ENCODE results near the gene TADA2B. TPM values are rescaled to one million over a fixed set of nuclear protein-coding genes. Genes with fewer than 3 reads are reported as not detected.

TADA2B gene
- total RNA-seq, 3 donors from 2014 or later (not counting 1 experiment from before 2014, with no cell fraction given): 22.7 to 36.3 (median 35.9) TPM

DNA sequence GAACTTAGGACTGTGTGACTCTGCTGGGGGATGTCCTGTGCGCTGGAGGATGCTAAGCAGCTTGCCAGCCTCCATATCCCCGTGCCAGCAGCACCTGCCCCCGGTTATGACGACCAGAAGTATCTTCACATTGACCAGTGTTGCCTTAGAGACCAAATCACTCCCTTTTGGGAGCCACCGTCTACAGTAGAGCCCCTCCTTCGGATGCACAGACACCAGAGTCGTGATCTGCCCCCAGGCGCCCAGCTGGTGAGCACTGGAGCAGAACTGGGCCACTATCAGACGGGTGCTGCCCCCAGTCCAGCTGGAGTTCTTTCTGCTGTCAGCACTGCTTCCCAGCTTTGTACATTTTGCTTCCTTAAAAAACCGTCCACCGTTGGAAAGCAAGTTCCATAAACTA, 30.0 kb upstream of the TADA2B start:
- intact Hi-C loops (cut with micrococcal nuclease): no loop called here
- no peaks in the 10 kb centered on the region for H3K9me3 Mint-ChIP-seq
- no peaks in the 10 kb centered on the region for H3K4me1 ChIP-seq (ENCODE audit: control insufficient read depth, insufficient read depth, low read length)
- no peak for ATAC-seq
- H3K27me3 ChIP-seq (ENCODE audit: control insufficient read depth, insufficient read depth, low read length): no peaks in the 10 kb centered on the region
- H3K4me3 ChIP-seq (ENCODE audit: low read length): no peak overlapping the region
- 87% methylated on average over 11 of the region's 11 CpGs for WGBS (ENCODE audit: insufficient coverage)
- no peak overlapping the region for H3K4me3 Mint-ChIP-seq
- DNase-seq: no peak
- peaks cover 0 to 5% of the 10 kb centered on the region in 2 donors for H3K4me1 Mint-ChIP-seq
- no peak overlapping the region for H3K27ac ChIP-seq (ENCODE audit: low read length)
- H3K36me3 ChIP-seq (ENCODE audit: control insufficient read depth, insufficient read depth, low read length): peaks cover 69% of the 10 kb centered on the region
- peaks cover 10% of the 10 kb centered on the region for H3K36me3 Mint-ChIP-seq
- no peak overlapping the region for H3K27ac Mint-ChIP-seq
- H3K27me3 Mint-ChIP-seq (ENCODE audit: low read depth in 2 of 2): no peaks in the 10 kb centered on the region
- TF ChIP-seq, protein P1, sequence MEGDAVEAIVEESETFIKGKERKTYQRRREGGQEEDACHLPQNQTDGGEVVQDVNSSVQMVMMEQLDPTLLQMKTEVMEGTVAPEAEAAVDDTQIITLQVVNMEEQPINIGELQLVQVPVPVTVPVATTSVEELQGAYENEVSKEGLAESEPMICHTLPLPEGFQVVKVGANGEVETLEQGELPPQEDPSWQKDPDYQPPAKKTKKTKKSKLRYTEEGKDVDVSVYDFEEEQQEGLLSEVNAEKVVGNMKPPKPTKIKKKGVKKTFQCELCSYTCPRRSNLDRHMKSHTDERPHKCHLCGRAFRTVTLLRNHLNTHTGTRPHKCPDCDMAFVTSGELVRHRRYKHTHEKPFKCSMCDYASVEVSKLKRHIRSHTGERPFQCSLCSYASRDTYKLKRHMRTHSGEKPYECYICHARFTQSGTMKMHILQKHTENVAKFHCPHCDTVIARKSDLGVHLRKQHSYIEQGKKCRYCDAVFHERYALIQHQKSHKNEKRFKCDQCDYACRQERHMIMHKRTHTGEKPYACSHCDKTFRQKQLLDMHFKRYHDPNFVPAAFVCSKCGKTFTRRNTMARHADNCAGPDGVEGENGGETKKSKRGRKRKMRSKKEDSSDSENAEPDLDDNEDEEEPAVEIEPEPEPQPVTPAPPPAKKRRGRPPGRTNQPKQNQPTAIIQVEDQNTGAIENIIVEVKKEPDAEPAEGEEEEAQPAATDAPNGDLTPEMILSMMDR (IDR thresholded peaks at IDR 0.05): no peak
- no peaks in the 10 kb centered on the region for H3K9me3 ChIP-seq (ENCODE audit: control insufficient read depth, insufficient read depth, low read length)

DNA sequence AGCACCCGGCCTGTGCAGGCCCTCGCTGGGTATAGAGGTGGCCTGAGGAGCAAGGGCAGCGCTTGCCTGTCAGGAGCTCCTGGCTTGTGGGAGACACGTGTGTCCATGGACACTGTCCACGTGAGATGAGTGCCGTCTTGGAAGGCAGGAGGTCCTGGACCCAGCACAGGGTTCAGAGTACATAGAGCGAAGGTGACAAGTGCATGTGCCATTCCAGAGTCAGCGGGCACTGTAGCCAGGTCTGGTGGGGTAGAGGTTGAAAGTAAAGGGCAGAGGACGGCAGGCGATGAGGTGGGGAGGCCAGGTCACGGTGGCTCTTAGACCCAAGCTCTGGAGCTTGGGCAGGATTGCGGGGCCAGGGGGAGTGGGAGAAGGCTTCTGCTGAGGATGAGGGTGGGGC, 28.4 kb upstream of the TADA2B start:
- no peaks in the 10 kb centered on the region for H3K4me1 ChIP-seq (ENCODE audit: control insufficient read depth, insufficient read depth, low read length)
- Mint-ChIP-seq H3K4me3 (no peak overlapping the region), H3K4me1 (peaks cover 0 to 5% of the 10 kb centered on the region in 2 donors), H3K27me3 (ENCODE audit: low read depth in 2 of 2) (no peaks in the 10 kb centered on the region), H3K27ac (peak overlapping the region in 1 of 2 donors; percentile 23), H3K36me3 (peaks cover 10% of the 10 kb centered on the region), H3K9me3 (no peaks in the 10 kb centered on the region)
- no peak for DNase-seq
- peaks cover 59% of the 10 kb centered on the region for H3K36me3 ChIP-seq (ENCODE audit: control insufficient read depth, insufficient read depth, low read length)
- 99% methylated on average over 12 of the region's 12 CpGs for WGBS (ENCODE audit: insufficient coverage)
- TF ChIP-seq, protein P1 (IDR thresholded peaks at IDR 0.05): no peak
- no peak for ATAC-seq
- H3K4me3 ChIP-seq (ENCODE audit: low read length): no peak overlapping the region
- intact Hi-C loops (cut with micrococcal nuclease): no loop called here
- H3K27ac ChIP-seq (ENCODE audit: low read length): no peak overlapping the region
- no peaks in the 10 kb centered on the region for H3K9me3 ChIP-seq (ENCODE audit: control insufficient read depth, insufficient read depth, low read length)
- H3K27me3 ChIP-seq (ENCODE audit: control insufficient read depth, insufficient read depth, low read length): no peaks in the 10 kb centered on the region

DNA sequence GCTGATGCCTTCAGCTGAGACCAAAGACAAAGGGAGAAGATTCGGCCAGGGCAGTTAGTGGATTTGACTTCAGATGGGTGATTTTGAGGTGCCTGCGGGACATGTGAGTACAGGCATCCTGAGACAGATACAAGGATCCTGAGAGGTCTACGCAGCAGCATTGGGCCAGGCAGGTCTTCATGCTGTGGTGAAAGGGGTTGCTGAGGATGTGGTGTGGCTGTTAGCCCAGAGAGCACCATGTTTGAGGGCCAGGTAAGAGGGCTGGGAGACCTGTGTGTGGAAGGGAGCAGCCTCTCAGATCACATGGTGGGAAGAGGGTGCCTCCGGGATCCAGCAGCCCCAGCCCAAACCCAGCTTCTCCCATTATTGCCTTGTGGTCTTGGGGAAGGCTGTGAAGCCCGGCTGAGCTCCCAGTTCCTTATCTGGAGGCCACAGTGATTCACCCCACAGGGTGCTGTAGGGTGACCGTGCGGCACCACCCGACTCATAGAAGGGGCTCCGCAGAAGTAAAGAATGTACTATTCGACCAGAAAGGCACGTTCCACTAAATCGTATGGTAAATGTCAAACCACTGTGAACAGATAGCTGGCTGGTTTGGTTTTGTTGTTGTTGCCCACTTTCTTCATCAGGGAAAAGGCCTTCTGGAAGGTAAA, 27.7 kb upstream of the TADA2B start:
- ATAC-seq (no peak), DNase-seq (no peak)
- Mint-ChIP-seq H3K36me3 (peaks cover 10% of the 10 kb centered on the region), H3K4me1 (peaks cover 0 to 5% of the 10 kb centered on the region in 2 donors), H3K27ac (peak overlapping the region in 1 of 2 donors; percentile 23), H3K27me3 (ENCODE audit: low read depth in 2 of 2) (no peaks in the 10 kb centered on the region), H3K4me3 (no peak overlapping the region), H3K9me3 (no peaks in the 10 kb centered on the region)
- Histone ChIP-seq H3K4me3 (ENCODE audit: low read length) (no peak overlapping the region), H3K27me3 (ENCODE audit: control insufficient read depth, insufficient read depth, low read length) (no peaks in the 10 kb centered on the region), H3K9me3 (ENCODE audit: control insufficient read depth, insufficient read depth, low read length) (no peaks in the 10 kb centered on the region), H3K36me3 (ENCODE audit: control insufficient read depth, insufficient read depth, low read length) (peaks cover 54% of the 10 kb centered on the region), H3K27ac (ENCODE audit: low read length) (no peak overlapping the region), H3K4me1 (ENCODE audit: control insufficient read depth, insufficient read depth, low read length) (no peaks in the 10 kb centered on the region)
- WGBS (ENCODE audit: insufficient coverage): 98% methylated on average over 11 of the region's 12 CpGs
- intact Hi-C loops (cut with micrococcal nuclease): no loop called here
- TF ChIP-seq, protein P1 (IDR thresholded peaks at IDR 0.05): no peak

DNA sequence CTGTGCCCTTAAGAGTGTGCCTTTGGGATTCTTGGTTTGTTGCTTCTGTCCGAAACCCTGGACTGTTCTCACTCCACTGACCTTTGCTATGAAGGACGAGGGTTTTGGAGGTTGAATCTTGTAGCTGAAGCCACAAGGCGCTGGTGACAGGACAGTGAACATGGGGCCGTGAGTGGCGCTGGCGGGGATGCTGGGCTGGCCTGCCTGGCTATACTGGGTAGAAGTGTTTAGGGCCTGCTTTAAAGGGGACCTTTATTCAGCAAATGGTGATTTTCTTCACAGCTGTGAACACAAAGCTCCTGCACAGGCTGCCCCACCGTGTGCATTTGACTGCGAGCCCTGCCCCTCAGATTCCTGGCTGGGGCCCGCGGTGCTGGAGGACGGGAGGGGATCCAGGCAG, 27.1 kb upstream of the TADA2B start:
- Mint-ChIP-seq H3K9me3 (no peaks in the 10 kb centered on the region), H3K4me1 (peaks cover 0 to 5% of the 10 kb centered on the region in 2 donors), H3K27me3 (ENCODE audit: low read depth in 2 of 2) (no peaks in the 10 kb centered on the region), H3K36me3 (peaks cover 10% of the 10 kb centered on the region), H3K27ac (no peak overlapping the region), H3K4me3 (no peak overlapping the region)
- TF ChIP-seq, protein P1 (IDR thresholded peaks at IDR 0.05): no peak
- WGBS (ENCODE audit: insufficient coverage): 84% methylated on average over 11 of the region's 11 CpGs
- H3K27me3 ChIP-seq (ENCODE audit: control insufficient read depth, insufficient read depth, low read length): no peaks in the 10 kb centered on the region
- no peak overlapping the region for H3K4me3 ChIP-seq (ENCODE audit: low read length)
- no peak overlapping the region for H3K27ac ChIP-seq (ENCODE audit: low read length)
- no peaks in the 10 kb centered on the region for H3K4me1 ChIP-seq (ENCODE audit: control insufficient read depth, insufficient read depth, low read length)
- no peak for ATAC-seq
- peaks cover 53% of the 10 kb centered on the region for H3K36me3 ChIP-seq (ENCODE audit: control insufficient read depth, insufficient read depth, low read length)
- intact Hi-C loops (cut with micrococcal nuclease): no loop called here
- no peak for DNase-seq
- H3K9me3 ChIP-seq (ENCODE audit: control insufficient read depth, insufficient read depth, low read length): no peaks in the 10 kb centered on the region
